ENCODE measurements around the gene PEX11G. TPM values are rescaled to one million over a fixed set of nuclear protein-coding genes. Genes with fewer than 3 reads are reported as not detected.
A peak's percentile ranks its signal among the peaks of the same experiment; 100 is the strongest.

PEX11G gene
- total and polyA plus RNA-seq, 2 of the 8 experiments (the other 6 are each of a cell fraction or from before 2014, with no cell fraction given) = 2.1 to 4.3 TPM

- TF ChIP-seq, protein P1, sequence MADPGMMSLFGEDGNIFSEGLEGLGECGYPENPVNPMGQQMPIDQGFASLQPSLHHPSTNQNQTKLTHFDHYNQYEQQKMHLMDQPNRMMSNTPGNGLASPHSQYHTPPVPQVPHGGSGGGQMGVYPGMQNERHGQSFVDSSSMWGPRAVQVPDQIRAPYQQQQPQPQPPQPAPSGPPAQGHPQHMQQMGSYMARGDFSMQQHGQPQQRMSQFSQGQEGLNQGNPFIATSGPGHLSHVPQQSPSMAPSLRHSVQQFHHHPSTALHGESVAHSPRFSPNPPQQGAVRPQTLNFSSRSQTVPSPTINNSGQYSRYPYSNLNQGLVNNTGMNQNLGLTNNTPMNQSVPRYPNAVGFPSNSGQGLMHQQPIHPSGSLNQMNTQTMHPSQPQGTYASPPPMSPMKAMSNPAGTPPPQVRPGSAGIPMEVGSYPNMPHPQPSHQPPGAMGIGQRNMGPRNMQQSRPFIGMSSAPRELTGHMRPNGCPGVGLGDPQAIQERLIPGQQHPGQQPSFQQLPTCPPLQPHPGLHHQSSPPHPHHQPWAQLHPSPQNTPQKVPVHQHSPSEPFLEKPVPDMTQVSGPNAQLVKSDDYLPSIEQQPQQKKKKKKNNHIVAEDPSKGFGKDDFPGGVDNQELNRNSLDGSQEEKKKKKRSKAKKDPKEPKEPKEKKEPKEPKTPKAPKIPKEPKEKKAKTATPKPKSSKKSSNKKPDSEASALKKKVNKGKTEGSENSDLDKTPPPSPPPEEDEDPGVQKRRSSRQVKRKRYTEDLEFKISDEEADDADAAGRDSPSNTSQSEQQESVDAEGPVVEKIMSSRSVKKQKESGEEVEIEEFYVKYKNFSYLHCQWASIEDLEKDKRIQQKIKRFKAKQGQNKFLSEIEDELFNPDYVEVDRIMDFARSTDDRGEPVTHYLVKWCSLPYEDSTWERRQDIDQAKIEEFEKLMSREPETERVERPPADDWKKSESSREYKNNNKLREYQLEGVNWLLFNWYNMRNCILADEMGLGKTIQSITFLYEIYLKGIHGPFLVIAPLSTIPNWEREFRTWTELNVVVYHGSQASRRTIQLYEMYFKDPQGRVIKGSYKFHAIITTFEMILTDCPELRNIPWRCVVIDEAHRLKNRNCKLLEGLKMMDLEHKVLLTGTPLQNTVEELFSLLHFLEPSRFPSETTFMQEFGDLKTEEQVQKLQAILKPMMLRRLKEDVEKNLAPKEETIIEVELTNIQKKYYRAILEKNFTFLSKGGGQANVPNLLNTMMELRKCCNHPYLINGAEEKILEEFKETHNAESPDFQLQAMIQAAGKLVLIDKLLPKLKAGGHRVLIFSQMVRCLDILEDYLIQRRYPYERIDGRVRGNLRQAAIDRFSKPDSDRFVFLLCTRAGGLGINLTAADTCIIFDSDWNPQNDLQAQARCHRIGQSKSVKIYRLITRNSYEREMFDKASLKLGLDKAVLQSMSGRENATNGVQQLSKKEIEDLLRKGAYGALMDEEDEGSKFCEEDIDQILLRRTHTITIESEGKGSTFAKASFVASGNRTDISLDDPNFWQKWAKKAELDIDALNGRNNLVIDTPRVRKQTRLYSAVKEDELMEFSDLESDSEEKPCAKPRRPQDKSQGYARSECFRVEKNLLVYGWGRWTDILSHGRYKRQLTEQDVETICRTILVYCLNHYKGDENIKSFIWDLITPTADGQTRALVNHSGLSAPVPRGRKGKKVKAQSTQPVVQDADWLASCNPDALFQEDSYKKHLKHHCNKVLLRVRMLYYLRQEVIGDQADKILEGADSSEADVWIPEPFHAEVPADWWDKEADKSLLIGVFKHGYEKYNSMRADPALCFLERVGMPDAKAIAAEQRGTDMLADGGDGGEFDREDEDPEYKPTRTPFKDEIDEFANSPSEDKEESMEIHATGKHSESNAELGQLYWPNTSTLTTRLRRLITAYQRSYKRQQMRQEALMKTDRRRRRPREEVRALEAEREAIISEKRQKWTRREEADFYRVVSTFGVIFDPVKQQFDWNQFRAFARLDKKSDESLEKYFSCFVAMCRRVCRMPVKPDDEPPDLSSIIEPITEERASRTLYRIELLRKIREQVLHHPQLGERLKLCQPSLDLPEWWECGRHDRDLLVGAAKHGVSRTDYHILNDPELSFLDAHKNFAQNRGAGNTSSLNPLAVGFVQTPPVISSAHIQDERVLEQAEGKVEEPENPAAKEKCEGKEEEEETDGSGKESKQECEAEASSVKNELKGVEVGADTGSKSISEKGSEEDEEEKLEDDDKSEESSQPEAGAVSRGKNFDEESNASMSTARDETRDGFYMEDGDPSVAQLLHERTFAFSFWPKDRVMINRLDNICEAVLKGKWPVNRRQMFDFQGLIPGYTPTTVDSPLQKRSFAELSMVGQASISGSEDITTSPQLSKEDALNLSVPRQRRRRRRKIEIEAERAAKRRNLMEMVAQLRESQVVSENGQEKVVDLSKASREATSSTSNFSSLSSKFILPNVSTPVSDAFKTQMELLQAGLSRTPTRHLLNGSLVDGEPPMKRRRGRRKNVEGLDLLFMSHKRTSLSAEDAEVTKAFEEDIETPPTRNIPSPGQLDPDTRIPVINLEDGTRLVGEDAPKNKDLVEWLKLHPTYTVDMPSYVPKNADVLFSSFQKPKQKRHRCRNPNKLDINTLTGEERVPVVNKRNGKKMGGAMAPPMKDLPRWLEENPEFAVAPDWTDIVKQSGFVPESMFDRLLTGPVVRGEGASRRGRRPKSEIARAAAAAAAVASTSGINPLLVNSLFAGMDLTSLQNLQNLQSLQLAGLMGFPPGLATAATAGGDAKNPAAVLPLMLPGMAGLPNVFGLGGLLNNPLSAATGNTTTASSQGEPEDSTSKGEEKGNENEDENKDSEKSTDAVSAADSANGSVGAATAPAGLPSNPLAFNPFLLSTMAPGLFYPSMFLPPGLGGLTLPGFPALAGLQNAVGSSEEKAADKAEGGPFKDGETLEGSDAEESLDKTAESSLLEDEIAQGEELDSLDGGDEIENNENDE (IDR thresholded peaks at IDR 0.05; ENCODE audit: insufficient replicate concordance, low read length) = no peak
- TF ChIP-seq CHD2 (IDR thresholded peaks at IDR 0.05; ENCODE audit: low read length) = peak; percentile 30; the same call in 1 of the 2 replicates
- no peak for TF ChIP-seq SP2 (IDR thresholded peaks at IDR 0.05; ENCODE audit: low read length)
- TF ChIP-seq SIN3A (conservative IDR thresholded peaks at IDR 0.05 in 1 of 2, IDR thresholded peaks at IDR 0.05 in 1 of 2; ENCODE audit: low read depth in 1 of 2, low read length in 2 of 2) = peak in 1 of 2 experiments; percentile 19; a peak in 2 of 4 replicates
- TF ChIP-seq CTBP2 (IDR thresholded peaks at IDR 0.05; ENCODE audit: borderline replicate concordance, insufficient read depth, insufficient read length, low read length) = no peak
- TF ChIP-seq POLR2AphosphoS5 (IDR thresholded peaks at IDR 0.05; ENCODE audit: low read depth, low read length) = peak; percentile 40
- no peak for TF ChIP-seq SRF (IDR thresholded peaks at IDR 0.05; ENCODE audit: low read depth, low read length)
Observed at GRCh38 chr19:7535047-7535997, 46.5 kb upstream of the PEX11G start, which contains the start of gene PNPLA6 (continued).
